Neural cell (in vitro differentiated cells): ENCODE measurements around the gene YPEL5. TPM values are rescaled to one million over a fixed set of nuclear protein-coding genes. Genes with fewer than 3 reads are reported as not detected.

Experiments used
- H2AFZ ChIP-seq: fragments of 200-600, 300-800 bp; sonication (generic), shearing (Covaris generic); 2 replicates; pipeline ENCODE4 v1.6.0; 2014; ENCODE audit warnings: low read depth, mild to moderate bottlenecking, antibody characterized with exemption, low read length, moderate library complexity
- H3F3A ChIP-seq: fragments of 200-600 bp; shearing (Covaris generic); 2 replicates; pipeline ENCODE4 v1.6.1; 2016; ENCODE audit warnings: mild to moderate bottlenecking, moderate library complexity, mixed read lengths, antibody characterized with exemption, low read length; ENCODE audit not compliant: insufficient read depth, poor library complexity, severe bottlenecking
- H3K27ac ChIP-seq: fragments of 200-600, 300-800 bp; sonication (generic), shearing (Covaris generic); 2 replicates; pipeline ENCODE4 v1.5.1; 2014; ENCODE audit warnings: mild to moderate bottlenecking, low read length, moderate library complexity
- H3K27me3 ChIP-seq: fragments of 300-800, 200-600 bp; sonication (generic), shearing (Covaris generic); 2 replicates; pipeline ENCODE4 v1.6.0; 2014; ENCODE audit warnings: mild to moderate bottlenecking, low read depth, low read length, moderate library complexity; ENCODE audit not compliant: insufficient read depth
- H3K36me3 ChIP-seq: fragments of 300-800, 200-600 bp; sonication (generic), shearing (Covaris generic); 2 replicates; pipeline ENCODE4 v1.5.1; 2014; ENCODE audit warnings: mild to moderate bottlenecking, antibody characterized with exemption, low read length, moderate library complexity; ENCODE audit not compliant: insufficient read depth
- H3K4me2 ChIP-seq: fragments of 300-800, 200-600 bp; sonication (generic), shearing (Covaris generic); 2 replicates; pipeline ENCODE4 v1.6.0; 2014; ENCODE audit warnings: mild to moderate bottlenecking, low read length
- H3K4me3 ChIP-seq: fragments of 300-800, 200-600 bp; sonication (generic), shearing (Covaris generic); 2 replicates; pipeline ENCODE4 v1.5.1; 2014; ENCODE audit warnings: mild to moderate bottlenecking, low read length, moderate library complexity
- H3K79me2 ChIP-seq: fragments of 200-600 bp; shearing (Covaris generic); replicated peaks from 2 replicates; pipeline ENCODE4 v1.6.0; 2014; ENCODE audit warnings: mild to moderate bottlenecking, low read length, moderate library complexity; ENCODE audit not compliant: insufficient read depth
- H3K9ac ChIP-seq: fragments of 300-800, 200-600 bp; sonication (generic), shearing (Covaris generic); 2 replicates; pipeline ENCODE4 v1.6.1; 2016; ENCODE audit warnings: mild to moderate bottlenecking, low read length, mixed read lengths
- H3K9me2 ChIP-seq: fragments of 200-600 bp; shearing (Covaris generic); 2 replicates; pipeline ENCODE4 v1.6.1; 2016; ENCODE audit warnings: mild to moderate bottlenecking, low read length, mixed read lengths; ENCODE audit not compliant: insufficient read depth
- H3K9me3 ChIP-seq: fragments of 200-600, 300-800 bp; sonication (generic), shearing (Covaris generic); 2 replicates; pipeline ENCODE4 v1.6.1; 2016; ENCODE audit warnings: mild to moderate bottlenecking, mixed run types, low read length, moderate library complexity, mixed read lengths
- H4K20me1 ChIP-seq: fragments of 200-600 bp; shearing (Covaris generic); 2 replicates; pipeline ENCODE4 v1.6.1; 2016; ENCODE audit warnings: mild to moderate bottlenecking, mixed run types; ENCODE audit not compliant: insufficient read depth
- CTCF ChIP-seq: fragments of 450-650 bp; IDR thresholded peaks from 2 replicates; pipeline ENCODE4 v1.5.1; 2014; ENCODE audit warnings: antibody characterized with exemption, mild to moderate bottlenecking, moderate library complexity; ENCODE audit not compliant: poor library complexity, severe bottlenecking
- EP300 ChIP-seq: fragments of 450-650 bp; conservative IDR thresholded peaks from 2 replicates; pipeline ENCODE4 v1.6.1; 2014; ENCODE audit warnings: antibody characterized with exemption, mild to moderate bottlenecking, moderate library complexity; ENCODE audit not compliant: poor library complexity, severe bottlenecking
- EZH2 ChIP-seq: fragments of 200-600, 300-800 bp; shearing (Covaris generic), sonication (generic); IDR thresholded peaks from 2 replicates; pipeline ENCODE4 v1.6.1; 2014; ENCODE audit warnings: antibody characterized with exemption, low read length, borderline replicate concordance, mild to moderate bottlenecking; ENCODE audit not compliant: insufficient read depth, poor library complexity, severe bottlenecking
- MXI1 ChIP-seq: fragments of 450-650 bp; conservative IDR thresholded peaks from 2 replicates; pipeline ENCODE4 v1.6.1; 2014; ENCODE audit warnings: antibody characterized with exemption, mild to moderate bottlenecking; ENCODE audit not compliant: poor library complexity, severe bottlenecking
- POLR2AphosphoS5 ChIP-seq: IDR thresholded peaks from 2 replicates; pipeline ENCODE4 v1.6.1; 2012
- RAD21 ChIP-seq: fragments of 450-650 bp; conservative IDR thresholded peaks from 2 replicates; pipeline ENCODE4 v1.6.1; 2014; ENCODE audit warnings: antibody characterized with exemption, mild to moderate bottlenecking, moderate library complexity
- REST ChIP-seq: IDR thresholded peaks from 2 replicates; pipeline ENCODE4 v1.6.1; 2012; ENCODE audit warnings: borderline replicate concordance
- SMC3 ChIP-seq: fragments of 450-650 bp; conservative IDR thresholded peaks from 2 replicates; pipeline ENCODE4 v1.6.1; 2014; ENCODE audit warnings: antibody characterized with exemption, mild to moderate bottlenecking, moderate library complexity; ENCODE audit not compliant: poor library complexity
- TAF1 ChIP-seq: IDR thresholded peaks from 2 replicates; pipeline ENCODE4 v1.6.1; 2012; ENCODE audit warnings: low read depth
- polyA plus RNA-seq: library from polyadenylated mRNA; depleted of rRNA; stranded (reverse); fragments of >200 nt; gene quantifications from 2 replicates; pipeline ENCODE4 v1.2.3, GENCODE V29; 2014

YPEL5 gene
- polyA plus RNA-seq, 1 donor from 2014 or later, result 130 TPM

- TF ChIP-seq REST, result no peak
- no peak for TF ChIP-seq TAF1
- TF ChIP-seq CTCF, result no peak
- TF ChIP-seq EP300, result no peak
- TF ChIP-seq MXI1, result no peak
- TF ChIP-seq POLR2AphosphoS5, result no peak
- no peak for TF ChIP-seq EZH2
- TF ChIP-seq SMC3, result no peak
- TF ChIP-seq RAD21, result no peak
- Histone ChIP-seq H4K20me1 (no peaks in the 10 kb centered on the region), H3K9me2 (no peaks in the 10 kb centered on the region), H3K9me3 (no peaks in the 10 kb centered on the region), H3K9ac (no peak overlapping the region), H3K4me2 (no peak overlapping the region), H3K27ac (no peak overlapping the region), H3F3A (no peaks in the 10 kb centered on the region), H3K36me3 (no peaks in the 10 kb centered on the region), H2AFZ (no peak overlapping the region), H3K79me2 (no peaks in the 10 kb centered on the region), H3K4me3 (no peak overlapping the region), H3K27me3 (no peaks in the 10 kb centered on the region)
Observed at GRCh38 chr2:30122362-30122761, 24.4 kb upstream of the YPEL5 start.

- no peaks in the 10 kb centered on the region for H3K27me3 ChIP-seq
- H3K9me2 ChIP-seq, result no peaks in the 10 kb centered on the region
- no peaks in the 10 kb centered on the region for H4K20me1 ChIP-seq
- H3K79me2 ChIP-seq, result no peaks in the 10 kb centered on the region
- no peaks in the 10 kb centered on the region for H3K9me3 ChIP-seq
- H3K36me3 ChIP-seq, result no peaks in the 10 kb centered on the region
- H3K27ac ChIP-seq, result no peak overlapping the region
- H3K9ac ChIP-seq, result no peak overlapping the region
- H3F3A ChIP-seq, result no peaks in the 10 kb centered on the region
- TF ChIP-seq SMC3 (no peak), EZH2 (no peak), EP300 (no peak), RAD21 (no peak), MXI1 (no peak), TAF1 (no peak)
- H3K4me2 ChIP-seq, result no peak overlapping the region
- no peak overlapping the region for H2AFZ ChIP-seq
- H3K4me3 ChIP-seq, result no peak overlapping the region
Observed at GRCh38 chr2:30127016-30127893, 19.6 kb upstream of the YPEL5 start.
